ENCODE measurements around the gene PRKCH. TPM values are rescaled to one million over a fixed set of nuclear protein-coding genes. Genes with fewer than 3 reads are reported as not detected.

PRKCH gene
- total and polyA plus RNA-seq, 2 donors (not counting 3 experiments of a cell fraction or from before 2014, with no cell fraction given), result 97.7 to 103 TPM

GRCh38 chr14:61280092-61280525 lies 41.3 kb upstream of the PRKCH start:
- H3K4me2 ChIP-seq (ENCODE audit: insufficient read depth, low read length), result peak overlapping the region; percentile 23
- no peaks in the 10 kb centered on the region for H3K9me1 ChIP-seq (replicated peaks; ENCODE audit: control insufficient read depth, extremely low read depth, insufficient read depth, low read length)
- H3K9ac ChIP-seq (replicated peaks; ENCODE audit: extremely low read depth, insufficient read depth, low read length), result no peak overlapping the region
- no peaks in the 10 kb centered on the region for H3K79me2 ChIP-seq (ENCODE audit: control insufficient read depth, insufficient read depth, low read length)
- H2AFZ ChIP-seq (ENCODE audit: low read depth, low read length), result peak overlapping the region; percentile 85
- no TSS peak for BruUV-seq (replicated peaks)
- H4K20me1 ChIP-seq (replicated peaks; ENCODE audit: control insufficient read depth, extremely low read depth, insufficient read depth, low read length), result no peaks in the 10 kb centered on the region
- intact Hi-C loops (cut with micrococcal nuclease), result loop anchor here (5.0 kb wide), 1 partner anchor 1033 kb away; the partner anchor contains the start of gene PPM1A
- POLR2A ChIA-PET, result no interaction called here
- TF ChIP-seq JUN (IDR thresholded peaks at IDR 0.05; ENCODE audit: borderline replicate concordance, insufficient read depth, insufficient read length, low read depth), result no peak
- TF ChIP-seq GATA2 (IDR thresholded peaks at IDR 0.05; ENCODE audit: insufficient read depth, insufficient read length, low read depth, low read length), result no peak
- peaks cover 10% of the 10 kb centered on the region for H3K4me1 ChIP-seq (ENCODE audit: control insufficient read depth, extremely low read depth, insufficient read depth, low read length)
- no peak overlapping the region for H3K27ac ChIP-seq (ENCODE audit: insufficient read depth, low read depth, low read length)
- FAIRE-seq, result no peak
- peak overlapping the region in 2 of 3 experiments; percentile 24 to 37 for H3K4me3 ChIP-seq (replicated peaks in 1 of 3; ENCODE audit: insufficient read depth in 1 of 3, low read depth in 1 of 3, low read length in 3 of 3)
- no peak for DNase-seq (ENCODE audit: low read depth, low spot score)
- peaks cover 0 to 4% of the 10 kb centered on the region in 2 experiments for H3K27me3 ChIP-seq (ENCODE audit: control insufficient read depth in 2 of 2, insufficient read depth in 2 of 2, low read length in 2 of 2)
- CTCF ChIA-PET, result interaction anchor here (0.5 to 2.3 kb wide), 22 partner anchors 9 to 1014 kb away, joined by 3 to 10 read pairs (median 4); no protein-coding TSS in a partner anchor
- no peaks in the 10 kb centered on the region for H3K9me3 ChIP-seq (replicated peaks; ENCODE audit: control insufficient read depth, insufficient read depth, low read length)
- dilution Hi-C loops (cut with MboI; ENCODE audit: extremely low pct_ligation_motif_present, low sequenced_read_pairs), result loop anchor here (25.0 kb wide), 1 partner anchor 182 kb away; no protein-coding TSS in a partner anchor
- no peaks in the 10 kb centered on the region for H3K36me3 ChIP-seq (ENCODE audit: control insufficient read depth in 2 of 2, extremely low read depth in 1 of 2, insufficient read depth in 2 of 2, low read length in 2 of 2)

GRCh38 chr14:61280526-61281185 lies 40.7 kb upstream of the PRKCH start:
- H3K4me1 ChIP-seq (ENCODE audit: control insufficient read depth, extremely low read depth, insufficient read depth, low read length), result peaks cover 15% of the 10 kb centered on the region
- dilution Hi-C loops (cut with MboI; ENCODE audit: extremely low pct_ligation_motif_present, low sequenced_read_pairs) (loop anchor here (25.0 kb wide), 1 partner anchor 182 kb away; no protein-coding TSS in a partner anchor), intact Hi-C loops (cut with micrococcal nuclease) (loop anchor here (5.0 kb wide), 1 partner anchor 1033 kb away; the partner anchor contains the start of gene PPM1A)
- H3K36me3 ChIP-seq (ENCODE audit: control insufficient read depth in 2 of 2, extremely low read depth in 1 of 2, insufficient read depth in 2 of 2, low read length in 2 of 2), result no peaks in the 10 kb centered on the region
- no peaks in the 10 kb centered on the region for H3K79me2 ChIP-seq (ENCODE audit: control insufficient read depth, insufficient read depth, low read length)
- H3K27ac ChIP-seq (ENCODE audit: insufficient read depth, low read depth, low read length), result no peak overlapping the region
- peaks cover 0 to 2% of the 10 kb centered on the region in 2 experiments for H3K27me3 ChIP-seq (ENCODE audit: control insufficient read depth in 2 of 2, insufficient read depth in 2 of 2, low read length in 2 of 2)
- no peaks in the 10 kb centered on the region for H3K9me1 ChIP-seq (replicated peaks; ENCODE audit: control insufficient read depth, extremely low read depth, insufficient read depth, low read length)
- H3K4me3 ChIP-seq (replicated peaks in 1 of 3; ENCODE audit: insufficient read depth in 1 of 3, low read depth in 1 of 3, low read length in 3 of 3), result peak overlapping the region; percentile 12 to 37 (median 28)
- ChIA-PET CTCF (interaction anchor here (0.5 to 2.3 kb wide), 23 partner anchors 9 to 1014 kb away, joined by 3 to 10 read pairs (median 4); no protein-coding TSS in a partner anchor), POLR2A (interaction anchor here (0.5 kb wide), 1 partner anchor 476 kb away, joined by 3 read pairs; no protein-coding TSS in a partner anchor)
- DNase-seq (ENCODE audit: low read depth, low spot score) (peak; percentile 86), FAIRE-seq (peak; percentile 15)
- no peaks in the 10 kb centered on the region for H3K9me3 ChIP-seq (replicated peaks; ENCODE audit: control insufficient read depth, insufficient read depth, low read length)
- BruUV-seq (replicated peaks), result no TSS peak
- H3K4me2 ChIP-seq (ENCODE audit: insufficient read depth, low read length), result peak overlapping the region; percentile 72
- H3K9ac ChIP-seq (replicated peaks; ENCODE audit: extremely low read depth, insufficient read depth, low read length), result peak overlapping the region; percentile 42
- peak overlapping the region; percentile 85 for H2AFZ ChIP-seq (ENCODE audit: low read depth, low read length)
- no peaks in the 10 kb centered on the region for H4K20me1 ChIP-seq (replicated peaks; ENCODE audit: control insufficient read depth, extremely low read depth, insufficient read depth, low read length)
- TF ChIP-seq MYC (IDR thresholded peaks at IDR 0.05; ENCODE audit: low read depth, low read length), result no peak
- no peak for TF ChIP-seq FOS (IDR thresholded peaks at IDR 0.05; ENCODE audit: borderline replicate concordance, insufficient read depth, low read length)
- TF ChIP-seq JUN (IDR thresholded peaks at IDR 0.05; ENCODE audit: borderline replicate concordance, insufficient read depth, insufficient read length, low read depth), result no peak
- TF ChIP-seq POLR2A (IDR thresholded peaks at IDR 0.05; ENCODE audit: low read depth, low read length), result peak; percentile 33
- TF ChIP-seq MAX (IDR thresholded peaks at IDR 0.05; ENCODE audit: insufficient read depth, insufficient read length), result no peak
- TF ChIP-seq CTCF (IDR thresholded peaks at IDR 0.05; ENCODE audit: extremely low read depth in 1 of 2, insufficient read depth in 1 of 2, low read depth in 1 of 2, low read length in 2 of 2), result peak; percentile 60 to 76
- peak; percentile 46 for TF ChIP-seq POLR2AphosphoS5 (IDR thresholded peaks at IDR 0.05; ENCODE audit: insufficient read depth, low read depth, low read length)
- no peak for TF ChIP-seq GATA2 (IDR thresholded peaks at IDR 0.05; ENCODE audit: insufficient read depth, insufficient read length, low read depth, low read length)
- no peak for TF ChIP-seq EZH2 (IDR thresholded peaks at IDR 0.05; ENCODE audit: borderline replicate concordance, low read depth, low read length, severe bottlenecking)
